Upper lobe of left lung (tissue), 6 donors: ENCODE data around the gene TNFRSF25. TPM values are rescaled to one million over a fixed set of nuclear protein-coding genes. Genes with fewer than 3 reads are reported as not detected.

Experiments used
- ATAC-seq, 2 donors: fragments of 200-7000 bp; cut with Tn5 transposase; one replicate each; pipeline ENCODE4 v1.9.1; 2022; ENCODE audit warnings: mild to moderate bottlenecking in 2 of 2, moderate library complexity in 2 of 2; ENCODE audit not compliant: low FRiP score in 2 of 2
- DNase-seq, 2 donors: peaks; one replicate each; pipeline ENCODE4 v3.0.0-alpha.2; 2019 to 2020
- H3K27ac ChIP-seq, 4 donors: fragments of 200-600 bp; sonication (generic); one replicate each; pipeline ENCODE4 v1.5.1; 2016 to 2019
- H3K27me3 ChIP-seq, 4 donors: fragments of 200-600 bp; sonication (generic); one replicate each; pipeline ENCODE4 v1.5.1; 2017 to 2019
- H3K36me3 ChIP-seq, 4 donors: fragments of 200-600 bp; sonication (generic); one replicate each; pipeline ENCODE4 v1.5.1; 2016 to 2019
- H3K4me1 ChIP-seq, 4 donors: fragments of 200-600 bp; sonication (generic); one replicate each; pipeline ENCODE4 v1.5.1; 2018 to 2019
- H3K4me3 ChIP-seq, 4 donors: fragments of 200-600 bp; sonication (generic); one replicate each; pipeline ENCODE4 v1.5.1; 2017 to 2019; ENCODE audit warnings: mild to moderate bottlenecking in 2 of 4, moderate library complexity in 1 of 4
- H3K9me3 ChIP-seq, 4 donors: fragments of 200-600 bp; sonication (generic); one replicate each; pipeline ENCODE4 v1.5.1; 2018 to 2019
- CTCF ChIP-seq, 6 experiments: fragments of 450-650 bp in 4 of 6; fragments of 200-600 bp in 2 of 6; sonication (generic) in 2 of 6; IDR thresholded peaks; one replicate each; pipeline ENCODE4 v1.5.1; 2016 to 2019; ENCODE audit warnings: antibody characterized with exemption in 6 of 6
- EP300 ChIP-seq, 4 donors: sonication (generic); formaldehyde crosslinking; IDR thresholded peaks; one replicate each; pipeline ENCODE4 v1.5.1; 2017; ENCODE audit warnings: antibody characterized with exemption in 4 of 4, control low read depth in 2 of 4
- POLR2A ChIP-seq, 4 donors: fragments of 450-650 bp; IDR thresholded peaks; one replicate each; pipeline ENCODE4 v1.5.1; 2016 to 2017; ENCODE audit warnings: antibody characterized with exemption in 4 of 4, mild to moderate bottlenecking in 2 of 4
- POLR2AphosphoS5 ChIP-seq, 2 donors: sonication (generic); formaldehyde crosslinking; IDR thresholded peaks; one replicate each; pipeline ENCODE4 v1.5.1; 2017; ENCODE audit warnings: antibody characterized with exemption in 2 of 2
- WGBS, 2 donors: methylation state at CpG; one replicate each; pipeline ENCODE4 v1.1.5; 2017 to 2018; 5-methylcytosine and 5-hydroxymethylcytosine counted together
- total RNA-seq, 6 donors: library from RNA; depleted of rRNA in 4 of 6; stranded (reverse); fragments of >200 nt in 4 of 6; gene quantifications; one replicate each; pipeline versions ENCODE4 v1.1.0 to v1.2.1, GENCODE V29; 2016 to 2021
- donor health status: DM: no; HTN: no; CAD: no; lungs with moderate emphysema.
- donor health status: DM: no; HTN: yes; CAD: no; lungs with severe emphysema.

TNFRSF25 gene
- total RNA-seq, 6 donors from 2014 or later: 4.6 to 51.3 (median 14.0) TPM

GRCh38 chr1:6417961-6418667 lies 47.9 kb downstream of the TNFRSF25 start:
- ATAC-seq (no peak), DNase-seq (no peak)
- TF ChIP-seq EP300 (IDR thresholded peaks at IDR 0.05) (no peak), POLR2A (IDR thresholded peaks at IDR 0.05) (no peak), CTCF (IDR thresholded peaks at IDR 0.05) (no peak), POLR2AphosphoS5 (IDR thresholded peaks at IDR 0.05) (no peak)
- 61 to 88% methylated on average over 3 to 8 of the region's 8 CpGs for WGBS, 2 donors
- Histone ChIP-seq H3K9me3 (no peaks in the 10 kb centered on the region), H3K27ac (no peak overlapping the region), H3K27me3 (peaks cover 3 to 47% (median 31%) of the 10 kb centered on the region in 4 donors), H3K4me3 (no peak overlapping the region), H3K4me1 (peaks cover 23 to 43% (median 25%) of the 10 kb centered on the region in 4 donors), H3K36me3 (no peaks in the 10 kb centered on the region)

- no peak for DNase-seq
- Histone ChIP-seq H3K9me3 (no peaks in the 10 kb centered on the region), H3K4me3 (no peak overlapping the region), H3K27ac (no peak overlapping the region), H3K27me3 (peaks cover 3 to 44% (median 30%) of the 10 kb centered on the region in 4 donors), H3K4me1 (peaks cover 22 to 38% (median 23%) of the 10 kb centered on the region in 4 donors), H3K36me3 (no peaks in the 10 kb centered on the region)
- no peak for TF ChIP-seq EP300 (IDR thresholded peaks at IDR 0.05)
- no peak for TF ChIP-seq POLR2AphosphoS5 (IDR thresholded peaks at IDR 0.05)
- no peak for TF ChIP-seq POLR2A (IDR thresholded peaks at IDR 0.05)
- TF ChIP-seq CTCF (IDR thresholded peaks at IDR 0.05): no peak
- peak in 1 of 2 donors; percentile 28 for ATAC-seq
- WGBS, 2 donors: 79 to 86% methylated on average over 5 of the region's 5 CpGs
Measured at GRCh38 chr1:6416906-6417305, 49.1 kb downstream of the TNFRSF25 start.

GRCh38 chr1:6416295-6416656 lies 49.7 kb downstream of the TNFRSF25 start:
- TF ChIP-seq CTCF (IDR thresholded peaks at IDR 0.05): no peak
- no peak for TF ChIP-seq EP300 (IDR thresholded peaks at IDR 0.05)
- no peak for TF ChIP-seq POLR2AphosphoS5 (IDR thresholded peaks at IDR 0.05)
- no peak for TF ChIP-seq POLR2A (IDR thresholded peaks at IDR 0.05)
- Histone ChIP-seq H3K36me3 (no peaks in the 10 kb centered on the region), H3K4me3 (no peak overlapping the region), H3K9me3 (no peaks in the 10 kb centered on the region), H3K27ac (no peak overlapping the region), H3K27me3 (peaks cover 3 to 40% (median 28%) of the 10 kb centered on the region in 4 donors), H3K4me1 (peaks cover 22 to 38% (median 23%) of the 10 kb centered on the region in 4 donors)
- 51 to 78% methylated on average over 4 to 7 of the region's 8 CpGs for WGBS, 2 donors
- ATAC-seq (no peak), DNase-seq (no peak)

GRCh38 chr1:6414881-6415626 lies 50.9 kb downstream of the TNFRSF25 start:
- no peak for ATAC-seq
- peaks cover 14 to 28% (median 14%) of the 10 kb centered on the region in 4 donors for H3K4me1 ChIP-seq
- TF ChIP-seq POLR2A (IDR thresholded peaks at IDR 0.05) (no peak), POLR2AphosphoS5 (IDR thresholded peaks at IDR 0.05) (no peak), EP300 (IDR thresholded peaks at IDR 0.05) (no peak), CTCF (IDR thresholded peaks at IDR 0.05) (no peak)
- peaks cover 3 to 31% (median 22%) of the 10 kb centered on the region in 4 donors for H3K27me3 ChIP-seq
- WGBS, 2 donors: 53 to 60% methylated on average over 17 of the region's 17 CpGs
- DNase-seq: no peak
- no peaks in the 10 kb centered on the region for H3K36me3 ChIP-seq
- H3K9me3 ChIP-seq: no peaks in the 10 kb centered on the region
- no peak overlapping the region for H3K4me3 ChIP-seq
- no peak overlapping the region for H3K27ac ChIP-seq
